Stromal cell of bone marrow (primary cell): Measurements from ENCODE around the gene TNFSF12.

Experiments
- DNase-seq: peaks from one replicate; pipeline ENCODE4 v3.0.0-alpha.2; 2012; ENCODE audit warnings: low read depth

Gene TNFSF12

DNA sequence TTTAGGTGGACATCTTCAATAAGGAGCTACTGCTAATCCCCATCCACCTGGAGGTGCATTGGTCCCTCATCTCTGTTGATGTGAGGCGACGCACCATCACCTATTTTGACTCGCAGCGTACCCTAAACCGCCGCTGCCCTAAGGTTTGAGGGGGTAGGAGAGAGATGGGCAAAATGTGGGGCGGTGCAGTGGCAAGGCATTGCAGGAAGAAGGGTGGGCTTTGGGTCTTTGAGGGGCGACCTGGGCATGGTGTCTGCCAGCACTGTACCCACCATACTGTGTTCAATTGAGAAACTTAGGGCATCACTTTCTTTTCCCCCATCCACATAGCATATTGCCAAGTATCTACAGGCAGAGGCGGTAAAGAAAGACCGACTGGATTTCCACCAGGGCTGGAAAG is 21.5 kb downstream of the TNFSF12 start:
- DNase-seq, result no peak

DNA sequence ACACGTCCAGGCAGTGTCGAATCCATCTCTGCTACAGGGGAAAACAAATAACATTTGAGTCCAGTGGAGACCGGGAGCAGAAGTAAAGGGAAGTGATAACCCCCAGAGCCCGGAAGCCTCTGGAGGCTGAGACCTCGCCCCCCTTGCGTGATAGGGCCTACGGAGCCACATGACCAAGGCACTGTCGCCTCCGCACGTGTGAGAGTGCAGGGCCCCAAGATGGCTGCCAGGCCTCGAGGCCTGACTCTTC is 23.4 kb downstream of the TNFSF12 start:
- no peak for DNase-seq

DNA sequence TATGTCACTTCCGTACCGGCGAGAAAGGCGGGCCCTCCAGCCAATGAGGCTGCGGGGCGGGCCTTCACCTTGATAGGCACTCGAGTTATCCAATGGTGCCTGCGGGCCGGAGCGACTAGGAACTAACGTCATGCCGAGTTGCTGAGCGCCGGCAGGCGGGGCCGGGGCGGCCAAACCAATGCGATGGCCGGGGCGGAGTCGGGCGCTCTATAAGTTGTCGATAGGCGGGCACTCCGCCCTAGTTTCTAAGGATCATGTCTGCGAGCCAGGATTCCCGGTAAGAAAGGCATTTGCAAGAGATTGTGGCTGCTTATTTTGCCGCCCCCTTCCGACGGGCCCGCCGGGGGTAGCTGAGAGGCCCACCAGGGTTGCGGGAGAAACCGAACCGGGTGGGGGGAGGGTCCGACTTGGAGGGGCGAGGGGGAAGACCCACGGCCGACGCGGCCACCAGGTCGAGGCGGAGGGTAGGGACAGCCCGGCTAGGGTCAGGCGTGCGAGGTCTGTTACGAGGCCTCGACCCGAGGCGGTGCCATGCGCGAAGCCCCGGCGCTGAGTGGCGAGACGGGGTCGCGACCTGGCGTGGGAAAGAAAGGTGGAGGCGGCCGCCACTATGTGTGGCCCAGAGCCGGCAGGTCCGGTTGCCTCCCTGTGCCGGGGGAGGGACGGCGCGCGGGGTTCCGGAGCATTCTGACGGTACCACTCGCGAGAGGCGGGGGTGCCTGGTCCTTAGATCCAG is 23.9 kb downstream of the TNFSF12 start:
- peak; percentile 98 for DNase-seq

DNA sequence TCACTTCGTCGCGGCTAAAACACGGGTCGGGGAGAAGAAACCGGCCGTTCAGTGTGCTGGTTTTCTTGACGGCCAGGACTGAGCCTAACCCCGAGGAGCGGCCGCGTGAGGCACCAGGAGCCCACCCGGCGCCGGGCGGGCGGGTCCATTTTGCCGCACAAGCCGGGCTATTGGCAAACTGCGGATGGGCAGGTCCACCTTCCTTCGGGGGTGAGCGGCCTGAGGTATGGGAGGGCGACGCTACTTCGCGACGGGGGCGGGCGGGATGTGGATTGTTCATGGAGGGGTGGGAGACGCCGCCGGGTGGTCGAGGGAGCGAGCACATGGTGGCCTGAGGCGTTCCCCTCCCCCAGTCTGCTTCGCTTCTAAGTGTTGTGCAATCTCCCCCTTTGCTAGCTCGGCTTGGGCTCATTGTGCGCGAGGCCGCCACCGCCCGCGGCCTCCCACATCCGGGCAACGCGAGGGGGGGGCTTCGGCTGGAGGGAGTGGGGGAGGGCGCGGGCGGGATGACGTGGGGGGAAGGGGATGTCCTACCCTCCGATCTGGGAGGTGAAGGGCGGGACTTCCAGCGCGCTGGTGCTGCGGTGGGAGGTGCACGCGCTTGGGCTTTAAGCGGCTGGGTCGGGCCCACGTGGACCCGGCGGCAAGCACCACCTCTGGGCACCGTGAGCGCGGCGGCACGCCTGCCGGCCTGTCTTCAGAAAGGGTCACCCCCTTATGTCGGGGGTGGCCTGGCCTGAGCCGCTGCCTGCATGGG is 24.6 kb downstream of the TNFSF12 start:
- DNase-seq, result peak; percentile 85

DNA sequence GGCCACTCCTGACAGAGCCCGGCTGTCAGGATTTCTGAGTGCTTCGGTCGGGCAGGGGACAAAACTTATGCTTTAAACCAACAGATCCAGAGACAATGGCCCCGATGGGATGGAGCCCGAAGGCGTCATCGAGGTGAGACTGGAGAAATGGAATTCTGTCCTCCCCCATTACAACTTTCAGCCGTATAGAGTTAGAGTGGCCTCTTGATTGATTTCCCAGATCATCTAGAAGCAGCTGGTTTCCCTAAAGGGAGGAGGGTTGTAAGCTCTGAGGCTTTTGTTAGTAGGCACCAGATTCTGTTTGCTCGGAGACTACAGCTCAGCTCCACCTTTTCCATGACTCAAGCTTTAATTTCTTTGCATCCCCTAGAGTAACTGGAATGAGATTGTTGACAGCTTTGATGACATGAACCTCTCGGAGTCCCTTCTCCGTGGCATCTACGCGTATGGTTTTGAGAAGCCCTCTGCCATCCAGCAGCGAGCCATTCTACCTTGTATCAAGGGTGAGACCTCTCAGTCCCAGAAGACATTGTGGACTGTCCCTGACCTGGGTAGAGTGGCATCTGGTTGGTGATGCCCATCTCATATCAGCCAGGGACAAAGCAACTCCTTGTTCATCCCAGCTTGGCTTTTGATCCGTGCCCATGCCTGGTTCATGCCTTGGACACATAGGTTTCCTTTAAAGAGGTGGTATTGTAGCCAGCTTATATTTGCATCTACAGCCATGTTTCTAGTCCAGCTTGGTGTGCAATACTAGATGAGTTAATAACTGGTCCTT is 25.5 kb downstream of the TNFSF12 start:
- no peak for DNase-seq

DNA sequence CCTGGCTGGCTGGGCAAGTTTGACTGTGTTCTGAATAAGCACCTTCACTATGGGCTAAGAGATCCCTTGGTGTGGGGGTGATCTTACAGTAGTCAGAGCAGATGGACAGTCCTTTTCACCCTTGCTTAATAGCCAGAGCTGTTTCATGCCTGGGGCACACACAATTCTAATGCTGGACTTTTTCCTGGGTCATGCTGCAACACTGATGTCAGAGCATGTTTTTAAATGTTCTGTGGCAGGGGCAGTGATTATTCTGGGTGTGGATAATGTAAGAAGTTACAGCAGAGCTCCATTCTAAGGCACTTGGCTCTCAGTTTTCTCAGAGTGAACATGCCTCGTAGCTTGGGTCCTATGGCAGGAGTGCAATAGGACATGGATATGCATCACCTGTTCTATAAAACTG is 26.6 kb downstream of the TNFSF12 start:
- no peak for DNase-seq

DNA sequence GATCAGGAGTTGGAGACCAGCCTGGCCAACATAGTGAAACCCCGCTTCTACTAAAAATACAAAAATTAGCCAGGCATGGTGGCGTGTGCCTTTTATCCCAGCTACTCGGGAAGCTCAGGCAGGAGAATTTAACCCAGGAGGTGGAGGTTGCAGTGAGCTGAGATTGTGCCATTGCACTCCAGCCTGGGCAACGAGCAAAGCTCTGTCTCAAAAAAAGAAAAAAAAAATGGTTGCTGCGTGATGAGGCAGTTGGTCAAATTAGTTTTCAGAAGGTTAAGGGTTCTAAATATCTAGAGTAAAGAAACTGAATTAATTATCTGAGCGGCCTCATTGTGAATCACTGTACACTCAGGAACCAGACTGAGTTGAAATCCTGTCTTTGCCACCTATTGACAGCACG is 27.1 kb downstream of the TNFSF12 start:
- no peak for DNase-seq

DNA sequence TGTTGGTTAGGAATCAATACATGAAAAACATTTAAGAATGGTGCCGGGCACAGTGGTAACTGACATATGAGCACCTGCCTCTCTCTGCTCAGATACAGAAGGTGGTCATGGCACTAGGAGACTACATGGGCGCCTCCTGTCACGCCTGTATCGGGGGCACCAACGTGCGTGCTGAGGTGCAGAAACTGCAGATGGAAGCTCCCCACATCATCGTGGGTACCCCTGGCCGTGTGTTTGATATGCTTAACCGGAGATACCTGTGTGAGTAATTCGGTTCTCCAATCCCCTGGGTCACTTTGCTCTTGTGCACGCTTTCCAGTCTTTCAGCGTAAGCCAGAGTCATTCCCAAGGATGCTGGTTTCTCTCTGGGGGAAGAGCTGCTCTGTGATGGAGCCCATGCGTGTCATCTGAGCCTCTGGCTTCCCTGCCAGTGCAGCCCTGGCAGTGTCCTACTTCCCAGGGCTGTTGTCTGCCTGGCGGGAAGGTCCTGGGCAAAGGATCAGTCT is 27.6 kb downstream of the TNFSF12 start:
- DNase-seq, result no peak

DNA sequence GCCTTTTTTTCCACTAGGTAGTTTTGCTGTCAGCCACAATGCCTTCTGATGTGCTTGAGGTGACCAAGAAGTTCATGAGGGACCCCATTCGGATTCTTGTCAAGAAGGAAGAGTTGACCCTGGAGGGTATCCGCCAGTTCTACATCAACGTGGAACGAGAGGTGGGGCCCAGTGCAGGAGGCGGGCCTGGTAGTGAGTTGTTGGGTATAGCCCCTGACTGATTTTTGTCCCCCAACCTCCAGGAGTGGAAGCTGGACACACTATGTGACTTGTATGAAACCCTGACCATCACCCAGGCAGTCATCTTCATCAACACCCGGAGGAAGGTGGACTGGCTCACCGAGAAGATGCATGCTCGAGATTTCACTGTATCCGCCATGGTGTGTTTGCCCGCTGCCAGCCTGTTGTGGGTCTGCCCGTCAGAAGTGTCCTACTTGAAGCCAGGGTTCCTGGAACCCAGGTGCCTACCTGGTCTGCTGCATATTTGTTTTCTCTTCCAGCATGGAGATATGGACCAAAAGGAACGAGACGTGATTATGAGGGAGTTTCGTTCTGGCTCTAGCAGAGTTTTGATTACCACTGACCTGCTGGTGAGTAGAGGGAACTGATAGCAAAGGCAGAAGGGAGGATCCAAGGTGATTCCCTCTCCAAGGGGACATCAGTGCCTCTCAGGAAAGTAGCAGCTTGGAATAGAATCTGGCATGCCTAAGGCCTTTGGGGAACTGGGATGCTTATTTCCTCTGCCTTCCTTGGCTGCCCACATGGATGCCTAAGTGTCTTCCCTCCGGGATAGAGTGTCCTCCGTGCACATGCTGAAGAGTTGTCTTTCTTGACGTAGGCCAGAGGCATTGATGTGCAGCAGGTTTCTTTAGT is 28.7 kb downstream of the TNFSF12 start:
- no peak for DNase-seq

DNA sequence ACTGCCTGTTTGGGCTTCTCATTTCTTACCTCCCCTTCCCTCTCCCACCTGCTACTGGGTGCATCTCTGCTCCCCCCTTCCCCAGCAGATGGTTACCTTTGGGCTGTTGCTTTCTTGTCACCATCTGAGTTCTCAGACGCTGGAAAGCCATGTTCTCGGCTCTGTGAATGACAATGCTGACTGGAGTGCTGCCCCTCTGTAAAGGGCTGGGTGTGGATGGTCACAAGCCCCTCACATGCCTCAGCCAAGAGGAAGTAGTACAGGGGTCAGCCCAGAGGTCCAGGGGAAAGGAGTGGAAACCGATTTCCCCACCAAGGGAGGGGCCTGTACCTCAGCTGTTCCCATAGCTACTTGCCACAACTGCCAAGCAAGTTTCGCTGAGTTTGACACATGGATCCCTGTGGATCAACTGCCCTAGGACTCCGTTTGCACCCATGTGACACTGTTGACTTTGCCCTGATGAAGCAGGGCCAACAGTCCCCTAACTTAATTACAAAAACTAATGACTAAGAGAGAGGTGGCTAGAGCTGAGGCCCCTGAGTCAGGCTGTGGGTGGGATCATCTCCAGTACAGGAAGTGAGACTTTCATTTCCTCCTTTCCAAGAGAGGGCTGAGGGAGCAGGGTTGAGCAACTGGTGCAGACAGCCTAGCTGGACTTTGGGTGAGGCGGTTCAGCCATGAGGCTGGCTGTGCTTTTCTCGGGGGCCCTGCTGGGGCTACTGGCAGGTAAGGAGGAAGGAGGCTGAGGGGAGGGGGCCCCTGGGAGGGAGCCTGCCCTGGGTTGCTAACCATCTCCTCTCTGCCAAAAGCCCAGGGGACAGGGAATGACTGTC is 30.4 kb downstream of the TNFSF12 start, which contains the start of gene CD68:
CD68 (plus strand) TSS at position 638 of the 833 bp plus-strand sequence; CDS start at position 678, 40 bp downstream.
- peak; percentile 96 for DNase-seq

DNA sequence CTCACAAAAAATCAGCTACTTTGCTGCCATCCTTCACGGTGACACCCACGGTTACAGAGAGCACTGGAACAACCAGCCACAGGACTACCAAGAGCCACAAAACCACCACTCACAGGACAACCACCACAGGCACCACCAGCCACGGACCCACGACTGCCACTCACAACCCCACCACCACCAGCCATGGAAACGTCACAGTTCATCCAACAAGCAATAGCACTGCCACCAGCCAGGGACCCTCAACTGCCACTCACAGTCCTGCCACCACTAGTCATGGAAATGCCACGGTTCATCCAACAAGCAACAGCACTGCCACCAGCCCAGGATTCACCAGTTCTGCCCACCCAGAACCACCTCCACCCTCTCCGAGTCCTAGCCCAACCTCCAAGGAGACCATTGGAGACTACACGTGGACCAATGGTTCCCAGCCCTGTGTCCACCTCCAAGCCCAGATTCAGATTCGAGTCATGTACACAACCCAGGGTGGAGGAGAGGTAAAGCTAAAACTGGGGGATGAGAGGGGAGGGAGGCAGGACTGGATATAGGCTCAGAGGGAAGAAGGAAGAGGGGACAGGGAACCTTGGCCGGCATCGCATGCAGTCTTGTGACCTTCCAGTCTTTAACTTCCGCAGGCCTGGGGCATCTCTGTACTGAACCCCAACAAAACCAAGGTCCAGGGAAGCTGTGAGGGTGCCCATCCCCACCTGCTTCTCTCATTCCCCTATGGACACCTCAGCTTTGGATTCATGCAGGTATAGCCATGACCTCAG is 31.2 kb downstream of the TNFSF12 start:
- no peak for DNase-seq

DNA sequence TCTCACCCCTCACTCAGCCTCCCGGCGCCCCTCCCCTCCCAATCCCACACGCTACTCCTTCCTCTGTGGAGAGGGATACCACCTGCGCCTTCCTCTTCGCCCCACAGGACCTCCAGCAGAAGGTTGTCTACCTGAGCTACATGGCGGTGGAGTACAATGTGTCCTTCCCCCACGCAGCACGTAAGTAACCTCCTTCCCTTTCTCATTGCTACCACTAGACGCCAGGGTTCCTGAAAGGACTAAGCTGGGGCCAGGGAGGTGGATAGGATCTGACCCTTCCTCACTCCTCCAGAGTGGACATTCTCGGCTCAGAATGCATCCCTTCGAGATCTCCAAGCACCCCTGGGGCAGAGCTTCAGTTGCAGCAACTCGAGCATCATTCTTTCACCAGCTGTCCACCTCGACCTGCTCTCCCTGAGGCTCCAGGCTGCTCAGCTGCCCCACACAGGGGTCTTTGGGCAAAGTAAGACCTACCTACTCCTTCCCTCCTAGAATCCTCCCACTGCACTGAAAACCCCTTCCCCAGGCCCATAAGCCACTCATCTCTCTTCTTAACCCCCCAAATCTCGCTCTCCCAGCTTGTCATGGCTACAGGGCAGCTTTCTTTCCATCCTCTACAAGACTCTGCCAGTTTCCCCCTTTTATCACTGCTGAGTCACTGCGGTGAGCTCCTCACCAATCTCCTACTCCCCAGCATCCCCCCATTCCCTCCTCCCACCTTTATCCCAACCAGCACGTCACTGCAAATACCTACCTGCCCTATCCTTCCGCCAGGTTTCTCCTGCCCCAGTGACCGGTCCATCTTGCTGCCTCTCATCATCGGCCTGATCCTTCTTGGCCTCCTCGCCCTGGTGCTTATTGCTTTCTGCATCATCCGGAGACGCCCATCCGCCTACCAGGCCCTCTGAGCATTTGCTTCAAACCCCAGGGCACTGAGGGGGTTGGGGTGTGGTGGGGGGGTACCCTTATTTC is 32.0 kb downstream of the TNFSF12 start:
- no peak for DNase-seq

DNA sequence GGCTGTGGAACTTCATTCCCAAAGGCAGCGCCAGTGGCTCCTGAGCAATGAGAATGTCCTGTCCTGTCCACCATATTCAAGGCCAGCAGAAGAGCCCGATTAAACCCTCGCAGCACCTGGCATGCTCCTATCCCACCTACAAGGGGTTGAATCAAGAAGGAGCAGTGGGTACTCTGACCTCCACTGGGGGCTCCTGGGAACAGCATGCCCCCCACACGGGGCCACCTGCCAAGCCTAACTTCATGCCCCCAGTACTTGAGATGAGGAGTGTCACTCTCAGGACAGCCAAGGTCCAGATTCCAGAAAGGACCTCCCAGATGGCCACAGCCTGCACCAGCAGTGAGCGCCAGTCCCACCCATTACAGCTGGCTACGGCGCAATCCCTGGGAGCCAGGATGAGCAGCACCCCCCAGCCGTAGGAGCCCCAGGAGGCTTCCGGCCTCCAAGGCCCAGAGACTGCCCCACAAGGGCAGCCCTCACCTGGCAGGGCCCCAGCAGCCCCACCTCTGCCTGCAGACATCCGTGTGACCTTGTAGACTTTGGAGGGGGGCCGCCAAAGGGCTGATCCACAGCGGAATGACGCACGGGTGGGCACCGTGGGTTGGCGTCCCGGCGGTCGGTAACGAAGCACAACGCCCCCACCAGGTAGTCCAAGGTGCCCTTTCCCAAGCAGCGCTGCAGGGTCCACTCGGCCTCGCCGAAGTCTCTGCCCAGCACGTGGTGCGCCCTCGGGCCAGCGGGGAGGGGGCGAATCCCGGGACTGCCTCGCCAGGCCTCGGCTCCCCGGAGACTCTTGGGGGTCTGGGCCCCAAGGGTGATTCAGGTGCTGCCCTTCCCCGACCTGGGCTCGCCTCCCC is 33.8 kb downstream of the TNFSF12 start:
- no peak for DNase-seq

DNA sequence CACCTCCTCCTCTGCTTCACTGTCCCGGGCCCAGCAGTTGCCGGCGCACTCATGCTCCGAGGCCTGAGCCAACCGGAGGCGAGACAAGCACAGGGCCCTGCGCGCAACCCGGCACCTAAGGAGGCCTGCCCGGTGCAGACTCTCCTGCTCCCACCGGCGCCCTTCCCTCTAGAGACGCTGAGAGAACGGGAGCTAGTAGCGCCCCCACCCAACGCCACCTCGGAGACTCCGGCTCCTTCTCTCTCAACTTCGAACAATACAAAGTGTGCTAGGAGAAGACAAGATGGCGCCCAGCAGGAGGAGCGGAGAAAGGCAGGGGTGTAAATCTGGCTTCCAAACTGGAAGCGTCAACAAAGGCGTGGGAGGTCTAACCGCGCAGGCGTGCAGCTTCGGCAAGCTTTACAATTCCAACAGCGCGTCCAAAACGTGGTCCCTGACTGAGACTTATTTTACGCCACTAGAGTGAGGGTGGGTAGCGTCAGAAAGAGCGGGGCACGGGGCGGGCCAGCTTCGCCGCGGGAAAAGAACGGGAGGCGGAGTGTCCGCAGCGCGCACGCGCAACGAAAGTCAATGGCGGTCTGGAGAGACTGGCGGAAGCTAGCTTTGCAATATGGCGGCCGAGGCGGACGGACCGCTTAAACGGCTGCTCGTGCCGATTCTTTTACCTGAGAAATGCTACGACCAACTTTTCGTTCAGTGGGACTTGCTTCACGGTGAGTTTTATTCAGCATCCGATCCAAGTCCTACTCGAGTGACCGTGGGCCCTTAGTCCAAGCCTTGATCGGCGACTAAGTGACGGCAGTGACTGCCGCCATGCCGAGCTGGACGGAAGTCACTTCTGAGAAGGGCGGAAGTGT is 34.6 kb downstream of the TNFSF12 start, which contains the start of gene MPDU1:
MPDU1 (plus strand) TSS at position 600 of the 857 bp plus-strand sequence; CDS start at position 611, 11 bp downstream.
- DNase-seq, result peak; percentile 95

DNA sequence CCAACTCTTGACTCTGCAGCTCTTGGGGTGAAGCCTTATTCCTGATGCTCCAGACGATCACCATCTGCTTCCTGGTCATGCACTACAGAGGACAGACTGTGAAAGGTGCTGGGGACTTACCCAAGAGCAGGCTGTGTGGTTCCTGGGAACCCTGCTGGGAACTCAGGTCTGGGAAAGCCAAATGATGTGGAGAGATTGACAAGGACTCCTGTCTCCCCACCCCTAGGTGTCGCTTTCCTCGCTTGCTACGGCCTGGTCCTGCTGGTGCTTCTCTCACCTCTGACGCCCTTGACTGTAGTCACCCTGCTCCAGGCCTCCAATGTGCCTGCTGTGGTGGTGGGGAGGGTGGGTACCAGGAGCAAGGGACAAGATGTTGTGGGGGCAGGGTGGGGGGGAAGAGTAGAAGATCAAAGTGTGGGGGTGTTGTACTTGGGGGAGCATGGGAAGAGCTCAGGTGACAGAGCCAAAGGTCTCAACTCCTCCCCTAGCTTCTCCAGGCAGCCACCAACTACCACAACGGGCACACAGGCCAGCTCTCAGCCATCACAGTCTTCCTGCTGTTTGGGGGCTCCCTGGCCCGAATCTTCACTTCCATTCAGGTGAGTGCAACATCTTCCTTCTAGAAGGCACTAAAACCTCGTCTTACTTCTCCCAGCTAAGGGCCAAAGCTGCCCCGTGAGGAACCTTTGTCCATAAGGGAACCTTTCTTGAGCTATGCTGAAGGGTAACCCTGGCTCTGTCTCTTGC is 38.0 kb downstream of the TNFSF12 start:
- no peak for DNase-seq
